NT2/D1 (cell line): ENCODE data around the gene P2RX3.

ENCODE experiments used
- SUZ12 ChIP-seq: IDR thresholded peaks from 2 replicates; pipeline ENCODE4 v1.6.1; 2011; ENCODE audit not compliant: insufficient read length, insufficient read depth; ENCODE audit errors: extremely low read depth
- YY1 ChIP-seq: IDR thresholded peaks from 2 replicates; pipeline ENCODE4 v1.6.1; 2011; ENCODE audit not compliant: insufficient read length, insufficient read depth

GRCh38 chr11:57410287-57410686, 72.1 kb downstream of the P2RX3 start:
- TF ChIP-seq YY1 (no peak), SUZ12 (no peak)
